ENCODE data around the gene PBX1. TPM values are rescaled to one million over a fixed set of nuclear protein-coding genes. Genes with fewer than 3 reads are reported as not detected.
A peak's percentile ranks its signal among the peaks of the same experiment; 100 is the strongest.

The PBX1 gene
- total and polyA plus RNA-seq, 2 of the 4 experiments (the other 2 are of a cell fraction) = 13.9 to 17.9 TPM

- 0% methylated on average over 2 of the region's 10 CpGs; no CpG with 5 or more reads in 1 of the 2 experiments for WGBS, 2 experiments (ENCODE audit: extremely low coverage in 2 of 2, insufficient read length in 1 of 2)
- Histone ChIP-seq H3K9me1 (ENCODE audit: insufficient read depth, low read length) (peaks cover 3% of the 10 kb centered on the region; the same call in 1 of the 2 replicates), H3K79me1 (ENCODE audit: low read depth in 1 of 2, low read length in 2 of 2) (peaks cover 5 to 14% of the 10 kb centered on the region in 2 experiments; a peak in 2 of 4 replicates), H2AFZ (replicated peaks; ENCODE audit: low read length, poor library complexity) (peak overlapping the region; percentile 76), H3K14ac (replicated peaks; ENCODE audit: low read depth, low read length) (peak overlapping the region; percentile 80; the same call in 1 of the 2 replicates), H3K9ac (ENCODE audit: low read depth, low read length) (no peak overlapping the region), H3K18ac (ENCODE audit: low read depth, low read length) (no peak overlapping the region), H4K8ac (ENCODE audit: low read depth in 2 of 2, low read length in 2 of 2) (no peak overlapping the region), H3K27ac (ENCODE audit: insufficient read depth, low read length) (no peak overlapping the region), H2AK9ac (replicated peaks; ENCODE audit: low read depth, low read length, poor library complexity) (peak overlapping the region; percentile 62), H4K5ac (ENCODE audit: low read depth, low read length) (no peak overlapping the region), H3K36me3 (ENCODE audit: control insufficient read depth, insufficient read depth, low read length) (peaks cover 2% of the 10 kb centered on the region; the same call in 1 of the 2 replicates), H4K20me1 (ENCODE audit: insufficient read depth, low read length) (no peaks in the 10 kb centered on the region), H3K23ac (ENCODE audit: low read depth, low read length) (no peak overlapping the region; the same call in 1 of the 2 replicates), H3K4ac (ENCODE audit: low read depth, low read length) (peak overlapping the region; percentile 67; the same call in 1 of the 2 replicates), H3K56ac (ENCODE audit: extremely low read depth, insufficient read depth, low read length) (no peak overlapping the region), H3K4me2 (ENCODE audit: low read depth, low read length) (no peak overlapping the region), H2BK5ac (ENCODE audit: low read depth, low read length, poor library complexity, severe bottlenecking) (no peak overlapping the region), H2AK5ac (ENCODE audit: low read depth, low read length) (0 out of 2 replicates have a peak overlapping the region, but pooled peaks have one; percentile 48), H2BK15ac (ENCODE audit: low read depth, low read length) (peak overlapping the region; percentile 84; the same call in 1 of the 3 replicates), H3K4me1 (ENCODE audit: control insufficient read depth, insufficient read depth, low read length) (peaks cover 6% of the 10 kb centered on the region; the same call in 1 of the 2 replicates), H3K27me3 (ENCODE audit: control insufficient read depth, insufficient read depth, low read length) (no peaks in the 10 kb centered on the region), H3K4me3 (ENCODE audit: insufficient read depth, low read depth, low read length) (no peak overlapping the region), H3K9me3 (ENCODE audit: control insufficient read depth, insufficient read depth, low read length) (no peaks in the 10 kb centered on the region), H2BK120ac (ENCODE audit: low read depth, low read length) (peak overlapping the region; percentile 88), H2BK20ac (ENCODE audit: low read depth, low read length) (peak overlapping the region; percentile 82), H4K91ac (ENCODE audit: insufficient read depth, low read depth, low read length) (peak overlapping the region; percentile 40; the same call in 1 of the 2 replicates)
- ChIA-PET CTCF (interaction anchor here (0.5 to 1.7 kb wide), 10 partner anchors 9 to 348 kb away, joined by 3 to 8 read pairs (median 4); no protein-coding TSS in a partner anchor), POLR2A (ENCODE audit: unreplicated experiment) (no interaction called here)
- dilution Hi-C loops (cut with HindIII; ENCODE audit: low sequenced_read_pairs, unreplicated experiment) = no loop called here
- in situ Hi-C loops (cut with MboI; ENCODE audit: low sequenced_read_pairs) = loop anchor here (10.0 kb wide), 2 partner anchors 172 to 222 kb away; no protein-coding TSS in a partner anchor
- DNase-seq = peak; percentile 75
- no TSS peak for BruUV-seq (replicated peaks)
- peak; percentile 92 for ATAC-seq (ENCODE audit: low read depth)
- intact Hi-C loops (cut with micrococcal nuclease) = loop anchor here (1.0 to 5.0 kb wide), 9 partner anchors 39 to 1375 kb away; no protein-coding TSS in a partner anchor
- 0 out of 2 replicates have a peak, but pooled peaks have one; percentile 55 for TF ChIP-seq CHD1 (IDR thresholded peaks at IDR 0.05; ENCODE audit: low read depth, low read length)
- no peak for TF ChIP-seq FOS (IDR thresholded peaks at IDR 0.05; ENCODE audit: low read depth, low read length)
- no peak for TF ChIP-seq BHLHE40 (IDR thresholded peaks at IDR 0.05; ENCODE audit: low read depth, low read length)
- TF ChIP-seq, protein P1, sequence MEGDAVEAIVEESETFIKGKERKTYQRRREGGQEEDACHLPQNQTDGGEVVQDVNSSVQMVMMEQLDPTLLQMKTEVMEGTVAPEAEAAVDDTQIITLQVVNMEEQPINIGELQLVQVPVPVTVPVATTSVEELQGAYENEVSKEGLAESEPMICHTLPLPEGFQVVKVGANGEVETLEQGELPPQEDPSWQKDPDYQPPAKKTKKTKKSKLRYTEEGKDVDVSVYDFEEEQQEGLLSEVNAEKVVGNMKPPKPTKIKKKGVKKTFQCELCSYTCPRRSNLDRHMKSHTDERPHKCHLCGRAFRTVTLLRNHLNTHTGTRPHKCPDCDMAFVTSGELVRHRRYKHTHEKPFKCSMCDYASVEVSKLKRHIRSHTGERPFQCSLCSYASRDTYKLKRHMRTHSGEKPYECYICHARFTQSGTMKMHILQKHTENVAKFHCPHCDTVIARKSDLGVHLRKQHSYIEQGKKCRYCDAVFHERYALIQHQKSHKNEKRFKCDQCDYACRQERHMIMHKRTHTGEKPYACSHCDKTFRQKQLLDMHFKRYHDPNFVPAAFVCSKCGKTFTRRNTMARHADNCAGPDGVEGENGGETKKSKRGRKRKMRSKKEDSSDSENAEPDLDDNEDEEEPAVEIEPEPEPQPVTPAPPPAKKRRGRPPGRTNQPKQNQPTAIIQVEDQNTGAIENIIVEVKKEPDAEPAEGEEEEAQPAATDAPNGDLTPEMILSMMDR (conservative IDR thresholded peaks at IDR 0.05; ENCODE audit: low read depth, low read length) = peak; percentile 94
- TF ChIP-seq NFE2L2 (IDR thresholded peaks at IDR 0.05; ENCODE audit: low read depth, low read length) = no peak
- no peak for TF ChIP-seq RCOR1 (IDR thresholded peaks at IDR 0.05; ENCODE audit: insufficient replicate concordance, low read length)
- TF ChIP-seq RFX5 (IDR thresholded peaks at IDR 0.05; ENCODE audit: low read depth, low read length) = no peak
- no peak for TF ChIP-seq USF2 (IDR thresholded peaks at IDR 0.05; ENCODE audit: low read depth, low read length)
- peak; percentile 79 for TF ChIP-seq MAZ (IDR thresholded peaks at IDR 0.05; ENCODE audit: borderline replicate concordance, low read depth, low read length)
- TF ChIP-seq POLR2A (IDR thresholded peaks at IDR 0.05; ENCODE audit: low read depth, low read length) = no peak
- no peak for TF ChIP-seq ELK1 (IDR thresholded peaks at IDR 0.05; ENCODE audit: borderline replicate concordance, low read depth, low read length)
- TF ChIP-seq RAD21 (IDR thresholded peaks at IDR 0.05; ENCODE audit: low read length) = peak; percentile 99
- TF ChIP-seq CEBPB (IDR thresholded peaks at IDR 0.05; ENCODE audit: low read depth, low read length) = no peak
Observed at GRCh38 chr1:164786980-164787833, 228.2 kb downstream of the PBX1 start.
